Suprapubic skin (tissue), 3 donors: ENCODE results near the gene FNDC5.

Source experiments
- EP300 ChIP-seq: sonication (generic); formaldehyde crosslinking; IDR thresholded peaks from one replicate; pipeline ENCODE4 v1.6.1; 2017; ENCODE audit warnings: antibody characterized with exemption
- POLR2A ChIP-seq, 2 donors: fragments of 450-650 bp; IDR thresholded peaks; one replicate each; pipeline ENCODE4 v1.6.1; 2017; ENCODE audit warnings: antibody characterized with exemption in 2 of 2, mild to moderate bottlenecking in 2 of 2, moderate library complexity in 2 of 2
- TF ChIP-seq, protein P1 (sequence below), 2 donors: fragments of 200-600 bp in 1 of 2; fragments of 450-650 bp in 1 of 2; sonication (generic) in 1 of 2; IDR thresholded peaks; one replicate each; pipeline ENCODE4 v1.5.1; 2016 to 2019; ENCODE audit warnings: antibody characterized with exemption in 2 of 2, mild to moderate bottlenecking in 1 of 2, moderate library complexity in 1 of 2

DNA sequence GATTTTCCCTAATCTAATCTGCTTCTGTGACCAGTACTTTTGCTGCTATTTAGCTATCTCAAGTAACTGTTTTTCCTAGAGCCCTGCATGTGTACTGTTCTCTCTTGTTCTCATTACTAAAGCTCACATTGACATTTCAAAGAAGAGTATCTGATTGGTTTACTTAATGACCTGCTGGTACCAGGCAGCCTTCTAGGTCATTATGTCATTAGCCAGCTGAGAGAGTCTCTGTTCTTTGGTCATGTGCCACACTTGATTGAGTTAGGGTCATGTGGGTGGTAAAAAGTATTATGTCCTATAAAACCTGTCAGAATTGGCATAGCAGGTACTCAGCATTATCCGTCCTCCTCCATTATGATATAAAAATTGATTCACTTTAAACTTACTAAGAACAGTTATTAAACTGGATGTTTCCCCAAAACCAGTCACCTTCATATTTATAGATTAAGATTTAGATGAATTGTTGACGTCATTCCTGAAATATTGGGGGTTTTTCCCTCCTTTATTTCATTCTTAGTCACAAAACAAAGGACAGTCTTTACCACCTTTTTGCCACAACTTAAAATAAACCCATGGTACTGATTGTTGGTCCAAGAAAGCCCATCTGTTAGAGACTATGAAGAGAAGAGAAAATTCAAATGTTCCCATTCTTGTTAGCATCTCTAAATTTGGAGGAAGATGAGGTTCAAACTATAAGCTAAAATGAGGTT is 22.2 kb downstream of the FNDC5 start:
- TF ChIP-seq POLR2A (IDR thresholded peaks at IDR 0.05) (no peak), EP300 (no peak)
- TF ChIP-seq, protein P1, sequence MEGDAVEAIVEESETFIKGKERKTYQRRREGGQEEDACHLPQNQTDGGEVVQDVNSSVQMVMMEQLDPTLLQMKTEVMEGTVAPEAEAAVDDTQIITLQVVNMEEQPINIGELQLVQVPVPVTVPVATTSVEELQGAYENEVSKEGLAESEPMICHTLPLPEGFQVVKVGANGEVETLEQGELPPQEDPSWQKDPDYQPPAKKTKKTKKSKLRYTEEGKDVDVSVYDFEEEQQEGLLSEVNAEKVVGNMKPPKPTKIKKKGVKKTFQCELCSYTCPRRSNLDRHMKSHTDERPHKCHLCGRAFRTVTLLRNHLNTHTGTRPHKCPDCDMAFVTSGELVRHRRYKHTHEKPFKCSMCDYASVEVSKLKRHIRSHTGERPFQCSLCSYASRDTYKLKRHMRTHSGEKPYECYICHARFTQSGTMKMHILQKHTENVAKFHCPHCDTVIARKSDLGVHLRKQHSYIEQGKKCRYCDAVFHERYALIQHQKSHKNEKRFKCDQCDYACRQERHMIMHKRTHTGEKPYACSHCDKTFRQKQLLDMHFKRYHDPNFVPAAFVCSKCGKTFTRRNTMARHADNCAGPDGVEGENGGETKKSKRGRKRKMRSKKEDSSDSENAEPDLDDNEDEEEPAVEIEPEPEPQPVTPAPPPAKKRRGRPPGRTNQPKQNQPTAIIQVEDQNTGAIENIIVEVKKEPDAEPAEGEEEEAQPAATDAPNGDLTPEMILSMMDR (IDR thresholded peaks at IDR 0.05), result no peak
